Epithelial cell of esophagus (primary cell): Measurements from ENCODE around the gene TBX4.
"Not testable (repeated sequence)": the region's sequence is repeated elsewhere in the genome, so short reads cannot be mapped to it uniquely, and the experiment has no call there.

Experiments used
- DNase-seq: peaks from one replicate; pipeline ENCODE4 v3.0.0; 2010; ENCODE audit warnings: low read depth
- H3K4me3 ChIP-seq: 2 replicates; pipeline ENCODE4 v1.5.1; 2011; ENCODE audit warnings: mild to moderate bottlenecking, low read length, control low read depth
- TF ChIP-seq, protein P1 (sequence below): IDR thresholded peaks from 2 replicates; pipeline ENCODE4 v1.5.1; 2011; ENCODE audit warnings: low read depth, mild to moderate bottlenecking, low read length, control low read depth, inconsistent platforms; ENCODE audit not compliant: insufficient read depth; ENCODE audit errors: missing control alignments

TBX4 gene

DNA sequence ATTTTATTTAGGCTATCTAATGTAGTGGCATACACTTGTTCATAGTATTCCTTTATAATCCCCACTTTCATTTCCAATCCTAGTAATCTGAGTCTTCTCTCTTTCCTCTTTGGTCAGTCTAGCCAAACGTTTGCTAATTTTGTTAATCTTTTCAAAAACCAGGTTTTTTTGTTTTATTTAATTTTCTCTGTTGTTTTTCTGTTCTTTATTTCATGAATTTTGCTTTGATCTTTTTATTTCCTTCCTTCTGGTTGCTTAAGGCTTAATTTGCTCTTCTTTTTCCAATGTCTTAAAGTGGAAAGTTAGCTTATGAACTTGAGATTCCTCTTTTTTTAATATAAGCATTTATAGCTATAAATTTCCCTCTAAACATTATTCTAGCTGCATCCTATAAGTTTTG is 69.9 kb downstream of the TBX4 start:
- TF ChIP-seq, protein P1, sequence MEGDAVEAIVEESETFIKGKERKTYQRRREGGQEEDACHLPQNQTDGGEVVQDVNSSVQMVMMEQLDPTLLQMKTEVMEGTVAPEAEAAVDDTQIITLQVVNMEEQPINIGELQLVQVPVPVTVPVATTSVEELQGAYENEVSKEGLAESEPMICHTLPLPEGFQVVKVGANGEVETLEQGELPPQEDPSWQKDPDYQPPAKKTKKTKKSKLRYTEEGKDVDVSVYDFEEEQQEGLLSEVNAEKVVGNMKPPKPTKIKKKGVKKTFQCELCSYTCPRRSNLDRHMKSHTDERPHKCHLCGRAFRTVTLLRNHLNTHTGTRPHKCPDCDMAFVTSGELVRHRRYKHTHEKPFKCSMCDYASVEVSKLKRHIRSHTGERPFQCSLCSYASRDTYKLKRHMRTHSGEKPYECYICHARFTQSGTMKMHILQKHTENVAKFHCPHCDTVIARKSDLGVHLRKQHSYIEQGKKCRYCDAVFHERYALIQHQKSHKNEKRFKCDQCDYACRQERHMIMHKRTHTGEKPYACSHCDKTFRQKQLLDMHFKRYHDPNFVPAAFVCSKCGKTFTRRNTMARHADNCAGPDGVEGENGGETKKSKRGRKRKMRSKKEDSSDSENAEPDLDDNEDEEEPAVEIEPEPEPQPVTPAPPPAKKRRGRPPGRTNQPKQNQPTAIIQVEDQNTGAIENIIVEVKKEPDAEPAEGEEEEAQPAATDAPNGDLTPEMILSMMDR: no peak
- H3K4me3 ChIP-seq: no peak overlapping the region
- DNase-seq: no peak

DNA sequence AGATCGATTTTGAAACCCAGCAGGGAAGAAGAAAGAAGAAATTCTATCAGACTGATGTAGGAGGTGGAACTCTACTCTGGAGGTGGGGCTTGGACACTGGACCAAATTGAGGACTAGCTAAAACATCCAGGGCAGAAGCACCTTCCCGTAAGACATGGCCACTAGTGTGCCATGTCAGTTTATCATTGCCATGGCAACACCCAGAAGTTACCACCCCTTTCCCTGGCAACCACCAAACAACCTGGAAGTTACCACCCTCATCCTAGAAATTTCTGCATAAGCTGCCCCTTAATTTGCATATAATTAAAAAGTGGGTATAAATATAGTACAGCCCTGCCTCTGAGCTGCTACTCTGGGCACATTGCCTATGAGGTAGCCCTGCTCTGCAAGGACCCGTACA is 72.1 kb downstream of the TBX4 start:
- TF ChIP-seq, protein P1: no peak
- DNase-seq: no peak
- no peak overlapping the region for H3K4me3 ChIP-seq

DNA sequence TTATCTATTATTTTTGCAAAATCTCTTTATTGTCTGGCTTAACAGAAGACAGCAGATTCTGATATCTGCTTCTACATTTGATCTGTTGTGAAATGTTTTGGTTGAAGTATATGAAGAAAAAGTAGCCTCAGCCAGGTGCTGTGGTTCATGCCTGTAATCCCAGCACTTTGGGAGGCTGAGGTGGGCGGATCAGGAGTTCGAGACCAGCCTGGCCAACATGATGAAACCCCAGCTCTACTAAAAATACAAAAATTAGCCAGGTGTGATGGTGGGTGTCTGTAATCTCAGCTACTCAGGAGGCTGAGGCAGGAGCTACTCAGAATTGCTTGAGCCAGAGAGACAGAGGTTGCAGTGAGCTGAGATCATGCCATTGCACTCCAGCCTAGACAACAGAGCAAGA is 75.2 kb downstream of the TBX4 start:
- not testable (repeated sequence) for H3K4me3 ChIP-seq, DNase-seq

DNA sequence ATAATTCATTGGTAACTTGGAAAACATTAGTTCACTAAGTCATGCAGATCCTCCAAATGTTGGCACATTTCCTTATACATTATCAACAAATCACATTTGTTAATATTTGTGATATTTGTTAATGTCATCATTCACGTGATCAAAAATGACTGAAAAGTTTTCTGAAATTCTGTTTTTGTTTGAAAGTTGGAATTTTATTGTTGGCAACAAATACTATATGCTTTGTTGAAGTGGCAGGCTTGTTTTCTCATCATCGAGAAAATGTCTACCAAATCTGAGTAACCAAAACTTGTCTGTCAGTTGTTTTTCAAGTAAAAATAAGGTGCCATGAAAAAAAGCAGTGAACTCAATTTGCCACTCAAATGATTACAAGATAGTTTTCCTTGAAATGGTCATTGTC is 75.9 kb downstream of the TBX4 start:
- no peak for DNase-seq
- H3K4me3 ChIP-seq: no peak overlapping the region
- TF ChIP-seq, protein P1: no peak

DNA sequence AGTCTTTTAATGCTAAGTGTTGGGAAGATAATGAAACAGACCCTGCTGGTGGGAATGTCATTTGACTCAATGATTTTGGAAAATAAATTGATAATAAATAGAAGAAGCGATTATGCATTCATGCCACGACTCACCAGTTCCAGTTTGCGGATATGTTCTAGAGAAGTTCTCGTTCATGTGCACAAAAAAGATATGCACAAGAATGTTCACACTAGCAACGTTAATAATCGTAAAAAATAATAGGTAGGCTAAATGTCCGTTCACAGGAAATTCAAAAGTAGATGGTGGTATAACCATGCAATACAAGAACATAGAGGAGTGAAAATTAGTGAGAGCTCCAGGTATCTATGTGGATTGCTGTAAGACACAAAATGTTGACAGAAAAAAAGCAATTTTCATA is 79.0 kb downstream of the TBX4 start:
- H3K4me3 ChIP-seq: no peak overlapping the region
- no peak for DNase-seq
- TF ChIP-seq, protein P1: no peak

DNA sequence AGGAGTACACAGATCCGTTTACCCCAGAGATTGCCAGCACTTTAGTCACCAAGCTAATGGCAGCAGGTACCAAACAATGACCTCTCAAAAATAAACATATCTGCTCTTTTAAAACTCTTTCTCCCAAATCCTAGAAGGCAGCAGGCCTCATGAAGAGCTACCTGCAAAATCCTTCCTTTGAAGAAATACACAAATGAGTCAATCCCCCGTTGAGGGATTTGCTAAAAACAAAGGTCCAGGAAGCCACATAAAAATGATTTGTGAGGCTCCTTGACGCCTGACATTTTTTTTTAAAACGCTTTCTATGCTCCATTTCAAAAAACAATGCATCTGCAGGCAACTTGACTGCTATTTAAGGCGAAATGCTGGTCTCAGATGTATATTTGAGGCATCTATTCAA is 80.6 kb downstream of the TBX4 start:
- DNase-seq: no peak
- no peak overlapping the region for H3K4me3 ChIP-seq
- TF ChIP-seq, protein P1: no peak

DNA sequence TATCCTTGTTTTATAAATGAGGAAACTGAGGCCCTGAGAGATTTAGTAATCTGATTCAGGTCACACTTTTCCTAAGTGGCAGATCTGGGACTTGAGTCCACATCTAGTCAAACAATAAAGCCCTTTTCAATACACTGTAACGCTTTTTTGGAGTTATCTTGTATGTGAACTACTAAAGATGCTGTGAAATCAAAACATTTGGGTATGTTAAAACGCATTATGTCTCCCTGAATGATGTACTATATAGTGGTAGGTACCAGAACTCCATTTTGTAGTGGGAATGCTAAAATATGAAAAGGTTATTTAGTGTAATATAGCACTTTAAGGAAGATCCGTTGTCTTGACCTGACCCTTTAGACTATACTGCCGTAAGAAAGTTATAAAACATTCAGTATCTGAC is 81.6 kb downstream of the TBX4 start:
- TF ChIP-seq, protein P1: no peak

DNA sequence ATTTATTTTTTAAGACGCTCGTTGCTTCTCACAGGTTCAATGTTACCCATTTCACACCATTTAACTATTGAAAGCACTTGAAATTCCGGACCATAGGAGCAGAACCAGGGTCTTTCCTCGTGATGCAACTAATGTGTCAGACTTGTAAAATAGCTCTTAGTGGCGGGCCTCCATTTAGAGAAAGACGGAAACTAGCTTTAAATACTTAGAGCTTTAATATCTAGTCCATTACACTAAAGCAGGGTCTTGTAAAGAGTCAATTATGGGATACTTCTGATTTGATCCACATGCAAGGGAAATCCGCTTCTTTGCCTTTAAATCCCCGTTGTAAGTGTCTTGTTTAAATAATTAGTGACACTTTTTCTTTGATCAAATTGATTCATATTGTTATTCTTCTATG is 82.2 kb downstream of the TBX4 start:
- H3K4me3 ChIP-seq: no peak overlapping the region
- DNase-seq: no peak
- TF ChIP-seq, protein P1: no peak

More for the DNA sequence above, 81.6 kb downstream of the TBX4 start:
- H3K4me3 ChIP-seq: no peak overlapping the region
- no peak for DNase-seq
